ENCODE results near the gene DYNLT1. TPM values are rescaled to one million over a fixed set of nuclear protein-coding genes. Genes with fewer than 3 reads are reported as not detected.

Gene DYNLT1
- total RNA-seq, 3 donors from 2014 or later: 113 to 153 (median 147) TPM

DNA sequence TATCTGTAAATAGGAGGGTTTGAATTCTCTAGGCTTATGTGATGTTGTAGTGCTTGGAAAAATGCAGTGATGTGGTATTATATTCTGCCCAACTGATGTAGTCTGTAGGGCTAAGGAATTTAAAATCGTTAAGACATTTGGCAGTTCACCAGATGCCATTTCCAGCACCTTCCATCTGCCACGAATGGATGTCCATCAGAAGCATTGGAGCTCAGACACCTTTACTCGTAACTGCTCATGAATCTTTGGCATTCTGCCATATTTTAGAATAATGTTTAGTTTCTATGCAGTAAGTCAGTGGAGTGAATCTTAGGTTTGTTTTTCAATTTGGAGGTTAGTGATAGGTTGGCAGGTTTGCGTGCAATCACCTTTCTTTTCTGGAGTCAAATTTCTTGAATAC is 3.0 kb upstream of the DYNLT1 start:
- no peaks in the 10 kb centered on the region for H3K9me3 ChIP-seq
- no peak for DNase-seq
- H3K4me3 ChIP-seq: no peak overlapping the region
- no peaks in the 10 kb centered on the region for H3K36me3 ChIP-seq (ENCODE audit: low read depth)
- no peak for ATAC-seq
- peaks cover 9% of the 10 kb centered on the region for H3K4me1 ChIP-seq (ENCODE audit: low read depth)
- TF ChIP-seq, protein P1, sequence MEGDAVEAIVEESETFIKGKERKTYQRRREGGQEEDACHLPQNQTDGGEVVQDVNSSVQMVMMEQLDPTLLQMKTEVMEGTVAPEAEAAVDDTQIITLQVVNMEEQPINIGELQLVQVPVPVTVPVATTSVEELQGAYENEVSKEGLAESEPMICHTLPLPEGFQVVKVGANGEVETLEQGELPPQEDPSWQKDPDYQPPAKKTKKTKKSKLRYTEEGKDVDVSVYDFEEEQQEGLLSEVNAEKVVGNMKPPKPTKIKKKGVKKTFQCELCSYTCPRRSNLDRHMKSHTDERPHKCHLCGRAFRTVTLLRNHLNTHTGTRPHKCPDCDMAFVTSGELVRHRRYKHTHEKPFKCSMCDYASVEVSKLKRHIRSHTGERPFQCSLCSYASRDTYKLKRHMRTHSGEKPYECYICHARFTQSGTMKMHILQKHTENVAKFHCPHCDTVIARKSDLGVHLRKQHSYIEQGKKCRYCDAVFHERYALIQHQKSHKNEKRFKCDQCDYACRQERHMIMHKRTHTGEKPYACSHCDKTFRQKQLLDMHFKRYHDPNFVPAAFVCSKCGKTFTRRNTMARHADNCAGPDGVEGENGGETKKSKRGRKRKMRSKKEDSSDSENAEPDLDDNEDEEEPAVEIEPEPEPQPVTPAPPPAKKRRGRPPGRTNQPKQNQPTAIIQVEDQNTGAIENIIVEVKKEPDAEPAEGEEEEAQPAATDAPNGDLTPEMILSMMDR (IDR thresholded peaks at IDR 0.05): no peak
- intact Hi-C loops (cut with DNase I, micrococcal nuclease): no loop called here

DNA sequence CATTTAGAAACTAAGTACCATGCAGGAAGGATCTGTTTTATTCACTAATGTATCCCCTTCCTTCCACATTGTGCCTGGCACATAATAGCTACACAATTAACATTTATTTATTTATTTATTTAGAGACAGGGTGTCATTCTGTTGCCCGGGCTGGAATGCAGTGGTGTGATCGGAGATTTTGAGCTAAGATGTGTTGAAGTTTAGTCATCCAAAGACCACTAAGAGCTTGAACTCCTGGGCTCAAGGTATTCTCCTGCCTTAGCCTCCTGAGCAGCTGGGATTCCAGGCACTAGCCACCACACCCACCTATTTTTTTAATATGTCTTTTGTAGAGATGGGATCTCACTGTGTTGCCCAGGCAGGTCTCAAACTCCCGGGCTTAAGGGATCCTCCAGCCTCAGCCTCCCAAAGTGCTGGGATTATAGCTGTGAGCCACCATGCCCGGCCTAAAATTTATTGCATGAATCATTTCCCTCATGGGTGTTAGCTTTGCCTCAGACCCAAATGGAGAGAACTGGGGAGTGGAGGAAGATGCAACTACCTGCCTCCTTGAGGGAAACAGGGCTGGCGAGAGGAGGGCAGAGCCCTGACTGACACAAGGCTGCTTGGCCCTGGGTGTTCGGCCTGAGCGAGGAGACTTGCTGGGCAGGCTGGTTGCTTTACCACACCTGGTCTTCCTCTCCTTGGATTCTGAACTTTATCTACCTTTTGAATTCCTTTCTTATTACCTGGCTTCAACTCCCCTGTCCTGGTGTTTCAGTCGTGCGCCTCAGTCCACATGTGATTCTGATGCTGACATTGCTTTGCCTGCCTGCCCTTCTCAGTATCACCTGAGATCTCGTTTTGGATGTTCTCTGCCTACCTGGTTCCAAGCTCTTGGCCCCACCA is 1.7 kb upstream of the DYNLT1 start:
- H3K9me3 ChIP-seq: no peaks in the 10 kb centered on the region
- H3K4me3 ChIP-seq: no peak overlapping the region
- no peaks in the 10 kb centered on the region for H3K36me3 ChIP-seq (ENCODE audit: low read depth)
- H3K4me1 ChIP-seq (ENCODE audit: low read depth): peaks cover 16% of the 10 kb centered on the region
- intact Hi-C loops (cut with DNase I, micrococcal nuclease): no loop called here
- DNase-seq: peak in 1 of 3 donors; percentile 22
- ATAC-seq: no peak
- TF ChIP-seq, protein P1 (IDR thresholded peaks at IDR 0.05): no peak

DNA sequence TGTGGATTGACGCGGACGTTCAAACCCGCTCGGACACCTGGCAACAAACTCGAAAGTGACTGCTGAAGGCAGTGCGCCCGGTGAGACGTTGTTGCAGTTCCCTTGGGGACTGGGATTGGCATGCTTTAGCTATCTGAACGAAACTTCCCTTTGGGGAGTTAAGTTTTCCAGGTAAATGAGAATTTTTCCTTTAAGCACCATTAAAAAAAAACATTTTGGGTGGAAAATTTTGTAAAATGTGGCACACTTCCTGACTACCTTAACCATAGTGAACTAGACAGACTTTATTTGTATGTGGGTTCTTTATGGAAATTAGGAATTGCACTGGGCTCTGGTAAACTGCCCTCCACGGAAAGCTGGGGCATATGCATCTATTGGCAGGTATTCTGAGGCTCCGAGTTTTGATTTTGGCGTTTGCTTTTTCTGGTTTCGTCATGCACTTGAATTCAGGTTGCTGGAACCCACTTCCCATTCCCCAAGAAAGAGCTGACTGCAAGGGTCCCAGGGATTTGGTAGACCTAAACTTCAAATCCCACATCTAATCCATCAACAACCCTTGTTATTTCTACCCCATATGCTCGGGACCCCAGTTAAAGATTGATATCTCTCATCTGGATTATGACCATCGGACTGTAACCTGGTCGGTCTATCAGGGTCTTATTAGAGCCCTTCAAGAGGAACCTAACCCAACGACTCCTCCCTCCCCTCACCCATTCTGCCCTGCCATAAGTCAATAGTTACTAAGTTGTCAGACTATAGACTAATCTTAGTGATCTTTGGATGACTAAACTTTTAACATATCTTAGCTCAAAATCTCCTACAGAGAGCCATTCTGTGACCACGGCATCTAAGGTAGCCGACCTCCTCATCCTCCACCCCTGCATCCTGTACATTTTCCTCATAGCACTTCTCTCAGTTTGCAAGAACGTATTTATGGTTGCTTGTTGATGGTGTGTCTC is 800 bp upstream of the DYNLT1 start:
- no peaks in the 10 kb centered on the region for H3K9me3 ChIP-seq
- intact Hi-C loops (cut with DNase I, micrococcal nuclease): no loop called here
- peak overlapping the region; percentile 93 for H3K4me3 ChIP-seq
- ATAC-seq (no peak), DNase-seq (peak in 1 of 3 donors; percentile 1)
- no peaks in the 10 kb centered on the region for H3K36me3 ChIP-seq (ENCODE audit: low read depth)
- peaks cover 16% of the 10 kb centered on the region for H3K4me1 ChIP-seq (ENCODE audit: low read depth)
- TF ChIP-seq, protein P1 (IDR thresholded peaks at IDR 0.05): no peak

DNA sequence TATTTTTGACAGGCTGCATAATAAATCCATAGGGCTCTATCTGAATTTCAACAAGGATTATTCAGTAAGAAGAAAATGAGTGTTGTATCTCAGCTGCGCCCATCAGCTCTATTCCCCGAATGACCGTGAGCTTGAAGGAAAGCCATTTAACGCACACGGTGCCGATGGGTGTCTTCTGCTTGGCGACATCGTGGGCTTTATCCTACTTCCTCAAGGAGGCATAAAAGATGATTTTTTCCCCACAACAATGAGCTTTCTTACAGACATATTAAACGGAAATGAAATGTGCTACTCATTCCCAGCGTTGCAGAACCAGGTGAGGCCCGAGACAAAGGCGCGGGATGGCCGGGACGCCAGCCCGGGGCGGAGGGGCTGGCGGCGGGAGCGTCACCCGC is 710 bp downstream of the DYNLT1 start:
- Histone ChIP-seq H3K9me3 (no peaks in the 10 kb centered on the region), H3K36me3 (ENCODE audit: low read depth) (no peaks in the 10 kb centered on the region), H3K4me3 (peak overlapping the region; percentile 93), H3K4me1 (ENCODE audit: low read depth) (peaks cover 16% of the 10 kb centered on the region)
- ATAC-seq: peak; percentile 0
- TF ChIP-seq, protein P1 (IDR thresholded peaks at IDR 0.05): no peak
- no peak for DNase-seq
- intact Hi-C loops (cut with DNase I, micrococcal nuclease): no loop called here

DNA sequence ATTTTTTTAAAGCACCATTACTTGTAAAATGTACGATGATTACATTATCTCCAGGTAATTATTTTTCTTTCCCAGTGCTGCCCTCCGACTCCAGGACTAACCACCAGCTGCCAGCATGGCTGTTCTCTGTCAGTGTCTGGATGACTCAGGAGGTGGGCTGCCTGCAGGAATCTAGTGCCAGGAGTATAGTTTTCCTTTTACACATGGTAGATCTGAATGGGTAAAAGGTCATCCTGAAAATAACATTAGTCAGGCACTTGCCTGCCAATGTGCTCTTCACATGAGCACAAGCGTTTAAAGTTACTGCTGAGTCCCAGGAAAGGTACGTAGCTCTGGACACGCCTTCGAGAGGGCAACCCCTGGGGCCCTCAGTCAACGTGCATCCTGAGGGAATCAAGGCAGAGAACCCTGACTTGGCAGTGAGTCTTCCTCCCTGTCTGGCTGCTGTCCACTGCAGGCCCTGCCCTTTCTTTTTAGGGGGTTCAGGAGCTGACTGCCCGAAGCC is 2.4 kb downstream of the DYNLT1 start:
- peak in 1 of 3 donors; percentile 40 for DNase-seq
- no peaks in the 10 kb centered on the region for H3K36me3 ChIP-seq (ENCODE audit: low read depth)
- peaks cover 16% of the 10 kb centered on the region for H3K4me1 ChIP-seq (ENCODE audit: low read depth)
- ATAC-seq: no peak
- intact Hi-C loops (cut with DNase I, micrococcal nuclease): no loop called here
- TF ChIP-seq, protein P1 (IDR thresholded peaks at IDR 0.05): no peak
- no peak overlapping the region for H3K4me3 ChIP-seq
- no peaks in the 10 kb centered on the region for H3K9me3 ChIP-seq
